Activated T-helper 9 cell treated with anti-CD3 and anti-CD28 coated beads, Interleukin-2, amount 50 U/mL, for 16 hours (primary cell): ENCODE results near the gene CEMIP.
A peak's percentile ranks its signal among the peaks of the same experiment; 100 is the strongest.

Source experiments
- DNase-seq: peaks from one replicate; pipeline ENCODE4 v3.0.0-alpha.2; 2020; ENCODE audit warnings: low read depth

CEMIP gene

DNA sequence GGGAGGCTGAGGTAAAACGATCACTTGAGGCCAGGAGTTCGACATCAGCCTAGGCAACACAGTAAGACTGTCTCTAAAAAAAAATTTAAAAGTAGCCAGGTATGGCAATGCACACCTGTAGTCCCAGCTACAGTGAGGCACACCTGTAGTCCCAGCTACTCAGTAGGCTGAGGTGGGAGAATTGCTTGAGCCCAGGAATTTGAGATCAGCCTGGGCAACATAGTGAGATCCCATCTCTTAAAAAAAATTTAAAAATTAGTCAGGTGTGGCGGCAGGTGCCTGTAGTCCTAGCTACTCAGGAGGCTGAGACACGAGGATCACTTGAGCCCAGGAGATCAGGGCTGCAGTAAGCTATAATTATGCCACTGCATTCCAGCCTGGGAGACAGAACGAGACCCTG, 203.7 kb downstream of the CEMIP start:
- DNase-seq, result no peak

DNA sequence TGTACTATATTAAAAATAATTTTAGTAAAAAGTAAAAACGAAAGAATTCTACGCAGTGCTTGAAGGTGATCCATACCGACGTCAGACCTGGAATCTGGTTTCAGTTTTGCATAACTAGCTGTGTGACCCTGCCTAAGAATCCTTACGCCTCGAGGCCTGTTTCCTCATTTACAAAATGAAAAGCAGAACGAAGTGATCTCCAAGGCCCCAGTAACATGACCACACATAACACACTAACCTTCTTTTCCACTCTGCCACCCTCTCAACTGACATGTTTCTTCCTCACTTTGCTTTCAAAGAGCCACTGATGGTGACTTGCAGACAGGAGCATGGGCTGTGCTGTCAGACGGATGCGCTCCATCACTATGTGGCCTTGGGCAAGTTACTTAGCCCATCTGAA, 205.7 kb downstream of the CEMIP start:
- DNase-seq, result no peak

DNA sequence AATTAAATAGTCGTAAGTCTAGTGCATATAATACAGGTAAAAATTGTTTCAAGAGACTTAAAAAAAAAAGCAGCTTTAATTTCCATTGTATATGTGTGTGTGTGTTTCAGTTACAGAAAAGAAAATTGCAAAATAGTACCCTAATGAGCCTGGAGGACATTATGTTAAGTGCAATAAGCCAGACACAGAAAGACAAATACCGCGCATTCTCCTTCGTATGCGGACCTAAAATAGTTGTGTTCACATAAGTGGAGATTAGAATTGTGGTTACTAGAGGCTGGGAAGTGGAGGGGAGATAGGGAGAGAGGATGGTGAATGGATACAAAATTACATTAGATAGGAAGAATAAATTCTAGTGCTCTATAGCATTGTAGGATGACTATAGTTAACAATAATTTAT, 206.8 kb downstream of the CEMIP start:
- DNase-seq, result no peak

DNA sequence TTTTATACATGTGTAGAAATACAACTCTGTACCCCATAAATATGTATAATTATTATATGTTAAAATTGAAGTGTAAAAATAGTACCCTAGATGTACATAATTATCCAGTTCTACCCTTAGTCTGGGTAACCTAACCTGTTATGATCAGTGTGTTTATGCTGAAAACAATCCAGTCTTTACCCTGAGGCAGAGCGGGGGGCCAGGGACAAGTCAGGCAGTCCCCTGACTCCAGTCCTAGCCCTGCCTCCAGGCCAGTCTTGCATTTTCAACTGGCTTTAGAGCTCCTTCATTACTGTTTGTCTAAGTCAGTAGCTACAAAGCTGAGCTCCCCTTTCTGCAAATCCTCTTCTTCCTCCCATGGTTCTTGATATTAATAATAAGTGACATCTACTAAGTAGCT, 207.3 kb downstream of the CEMIP start:
- no peak for DNase-seq

DNA sequence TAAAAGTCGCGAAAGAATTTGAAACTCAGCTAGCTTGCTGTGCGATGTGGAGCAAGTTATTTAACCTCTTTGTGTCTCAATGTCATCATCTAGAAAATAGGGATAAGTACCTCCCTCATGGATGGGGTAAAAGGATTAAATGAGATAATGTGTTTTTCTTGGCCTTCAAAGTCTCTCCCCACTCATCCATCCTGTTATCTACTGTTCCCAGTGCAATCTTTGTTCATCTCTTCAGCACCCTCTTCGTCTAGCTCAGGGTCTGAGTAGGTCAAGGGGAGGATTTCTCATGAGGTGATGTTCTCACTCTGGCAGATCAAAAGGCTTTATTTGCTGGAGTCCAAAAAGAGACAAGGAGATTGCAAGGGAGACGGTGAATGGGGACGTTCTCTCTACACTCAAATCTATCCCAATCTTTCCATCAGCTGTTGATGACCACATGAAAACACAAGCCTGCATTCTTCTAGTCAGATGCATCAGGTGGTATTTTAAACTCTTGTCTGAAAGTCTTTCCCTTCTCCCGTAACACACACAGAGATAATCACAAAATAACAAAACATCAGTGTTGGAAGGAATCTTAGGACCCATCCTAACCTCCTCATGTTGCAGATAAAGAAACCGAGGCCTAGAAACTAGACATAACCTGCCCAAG, 209.1 kb downstream of the CEMIP start:
- DNase-seq, result no peak

DNA sequence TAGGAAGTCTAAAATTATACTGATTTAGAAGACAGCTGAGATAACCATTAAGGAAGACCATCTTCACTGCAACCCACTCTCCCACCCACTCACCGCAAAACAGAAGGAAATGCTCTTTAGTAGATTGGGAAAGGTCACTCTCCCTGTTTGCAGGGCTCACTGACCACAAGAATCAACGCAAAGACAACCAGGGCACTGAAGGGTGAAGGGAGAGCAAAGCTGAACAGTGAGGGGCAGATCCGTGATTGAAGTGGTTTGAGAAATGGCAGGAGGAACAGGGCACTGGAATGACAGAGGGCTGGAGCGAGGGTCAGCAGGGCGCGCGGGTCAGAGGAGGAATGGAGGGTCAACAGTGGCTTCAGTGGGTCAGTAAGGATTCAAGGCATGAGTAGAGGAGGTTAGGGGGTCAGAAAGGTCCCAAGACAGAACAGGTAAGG, 209.9 kb downstream of the CEMIP start:
- no peak for DNase-seq

DNA sequence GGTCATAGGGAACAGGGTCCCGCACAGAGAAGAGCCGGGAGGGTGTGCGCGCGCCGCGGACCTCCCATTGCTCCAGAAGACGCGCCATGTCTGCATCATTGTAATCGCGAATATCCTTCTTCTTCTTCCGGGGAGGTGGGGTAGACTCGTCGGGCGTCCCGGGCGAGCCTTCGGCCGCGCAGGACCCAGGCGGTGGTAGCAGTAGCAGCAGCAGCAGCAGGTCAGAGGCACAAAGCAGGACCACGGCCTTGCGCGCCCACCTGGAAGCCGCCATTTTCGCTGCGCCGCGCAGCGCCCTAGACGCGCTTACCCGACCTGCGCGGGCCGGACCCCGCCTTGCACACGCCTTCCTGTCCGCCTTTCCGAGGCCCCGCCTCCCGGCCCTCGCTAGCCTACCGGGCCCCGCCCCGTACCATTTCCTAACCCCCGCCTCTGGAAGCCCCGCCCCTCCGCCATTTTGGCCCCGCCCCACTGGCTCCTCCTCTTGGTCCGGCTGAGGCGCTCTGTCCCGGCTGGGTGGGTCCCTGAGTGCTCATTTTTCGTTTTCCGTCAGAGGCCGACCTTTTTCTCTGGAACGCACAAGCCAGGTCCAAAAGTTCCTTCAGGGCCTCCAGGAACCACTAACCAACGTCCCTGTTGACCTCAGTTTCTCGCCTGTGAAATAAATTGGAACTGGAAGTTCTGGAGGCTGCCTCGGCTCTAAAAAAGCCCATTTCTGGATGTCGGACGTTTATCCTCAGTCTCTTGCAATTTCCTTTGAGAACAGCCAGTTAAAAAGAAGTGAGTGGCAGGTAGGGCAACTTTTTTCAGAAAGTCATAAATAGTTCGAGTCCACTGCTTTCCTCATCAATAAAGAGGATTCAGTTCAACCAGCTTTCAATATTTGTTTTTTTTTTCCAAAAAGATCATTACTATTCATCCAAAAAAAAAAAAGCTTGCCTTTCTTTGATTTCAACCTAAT, 210.6 kb downstream of the CEMIP start, which contains the start of gene MESD:
Gene MESD, minus strand, starts transcription at position 302 of the 961 bp plus-strand sequence. Its CDS starts 28 bp downstream, at position 274.
- DNase-seq, result peak; percentile 97

DNA sequence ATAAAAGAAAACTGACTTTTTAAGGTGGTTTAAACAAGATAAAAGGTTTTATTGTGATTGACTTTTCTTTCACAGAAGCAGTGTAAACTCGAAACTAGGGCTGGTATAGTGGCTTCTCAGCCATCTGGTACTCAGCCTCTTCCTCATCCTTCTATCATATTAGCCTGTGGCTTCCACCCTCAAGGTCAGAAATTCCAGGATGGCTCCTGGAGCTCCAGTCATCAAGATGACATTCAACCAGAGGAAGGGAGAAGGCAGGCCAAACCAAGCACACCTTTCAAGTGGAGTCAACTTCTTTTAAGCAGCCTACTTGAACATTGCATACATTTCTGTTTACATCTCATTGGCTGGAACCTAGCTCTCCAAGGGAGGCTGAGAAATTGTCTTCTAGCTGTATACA, 211.8 kb downstream of the CEMIP start:
- no peak for DNase-seq

DNA sequence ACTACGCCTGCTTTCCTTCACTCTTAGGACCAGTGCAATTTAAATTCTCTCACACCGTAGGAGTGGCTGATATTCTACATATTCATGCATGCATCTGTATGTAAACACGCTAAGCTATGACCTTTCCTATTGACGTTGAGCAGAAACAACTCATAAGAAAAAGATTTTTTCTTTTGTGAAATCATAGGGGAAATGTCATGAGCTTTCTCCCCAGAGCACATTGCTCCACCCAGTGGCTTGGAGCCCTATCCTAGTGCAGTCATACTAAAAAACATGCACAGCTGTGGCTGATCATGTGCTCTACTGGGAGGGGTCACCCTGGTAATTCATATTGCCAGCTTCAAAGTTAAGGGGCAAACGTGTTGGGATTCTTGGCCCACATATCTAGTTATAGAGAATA, 212.3 kb downstream of the CEMIP start:
- DNase-seq, result no peak

DNA sequence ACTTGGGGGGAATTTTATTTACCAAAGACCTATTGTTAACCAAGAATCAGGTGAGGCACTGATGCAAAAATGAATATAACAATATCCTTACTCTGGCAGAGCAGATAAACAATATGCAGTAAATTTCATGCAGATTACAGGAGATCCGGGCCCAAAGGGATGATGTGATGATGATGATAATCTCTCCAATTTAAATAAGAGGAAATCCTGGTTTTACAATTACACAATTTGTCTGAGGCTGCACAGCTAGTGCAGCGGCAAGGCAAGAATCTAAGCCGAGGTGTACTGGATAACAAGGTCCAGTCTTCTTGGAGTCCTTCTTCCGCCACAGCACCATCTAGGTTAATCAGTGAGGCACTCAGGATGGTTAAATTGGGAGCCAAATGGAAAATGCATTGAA, 212.8 kb downstream of the CEMIP start:
- DNase-seq, result no peak

DNA sequence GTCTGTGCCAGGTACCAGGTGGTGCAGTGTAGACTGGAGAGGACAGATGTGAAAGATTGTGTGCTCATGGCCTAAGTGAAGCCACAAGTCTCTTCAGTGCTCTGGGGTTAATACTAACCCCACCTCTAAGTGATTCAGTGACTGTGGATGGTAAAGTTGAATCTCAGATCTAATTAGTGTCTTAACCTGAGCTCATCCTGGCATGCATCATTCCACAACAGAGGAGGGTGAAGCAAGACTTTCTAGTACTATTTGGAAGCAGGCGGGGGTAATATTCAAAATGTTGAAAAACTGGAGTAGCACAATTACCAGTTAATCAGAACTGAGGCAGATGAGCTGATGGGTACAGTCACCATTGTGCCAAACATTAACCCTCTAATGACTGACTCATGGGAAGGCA, 213.3 kb downstream of the CEMIP start:
- no peak for DNase-seq

DNA sequence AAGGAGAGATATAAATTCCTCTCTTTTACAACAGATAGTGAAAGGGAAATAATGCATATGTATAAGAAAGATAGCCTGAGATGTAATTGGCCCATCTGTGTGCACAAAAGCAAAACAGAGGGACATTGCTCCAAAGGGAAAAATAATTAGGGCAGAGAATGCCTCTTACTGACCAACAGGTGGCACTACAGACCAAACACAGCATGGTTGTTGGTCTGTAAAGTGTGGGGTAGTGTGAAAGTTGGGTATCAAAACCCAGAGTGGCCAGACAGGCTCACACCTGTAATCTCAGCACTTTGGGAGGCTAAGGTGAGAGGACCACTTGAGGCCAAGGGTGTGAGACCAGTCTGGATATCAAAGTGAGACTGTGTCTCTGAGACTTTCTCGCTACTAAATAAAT, 217.1 kb downstream of the CEMIP start:
- DNase-seq, result no peak

DNA sequence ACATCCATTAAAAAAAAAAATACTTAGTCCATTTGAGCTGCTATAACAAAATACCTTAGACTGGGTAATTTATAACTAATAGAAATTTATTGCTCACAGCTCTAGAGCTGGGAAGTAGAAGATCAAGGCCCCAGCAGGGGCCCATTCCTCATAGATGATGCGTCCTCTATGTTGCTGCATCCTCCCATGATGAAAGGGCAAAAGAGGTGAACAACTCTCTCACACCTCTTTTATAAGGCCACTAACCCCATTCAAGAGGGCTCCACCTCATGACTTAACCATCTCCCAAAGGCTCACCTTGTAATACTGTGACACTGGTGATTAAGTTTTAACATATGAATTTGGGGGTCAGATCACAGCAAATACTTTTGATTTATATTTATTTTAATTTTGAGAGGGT, 218.5 kb downstream of the CEMIP start:
- no peak for DNase-seq

DNA sequence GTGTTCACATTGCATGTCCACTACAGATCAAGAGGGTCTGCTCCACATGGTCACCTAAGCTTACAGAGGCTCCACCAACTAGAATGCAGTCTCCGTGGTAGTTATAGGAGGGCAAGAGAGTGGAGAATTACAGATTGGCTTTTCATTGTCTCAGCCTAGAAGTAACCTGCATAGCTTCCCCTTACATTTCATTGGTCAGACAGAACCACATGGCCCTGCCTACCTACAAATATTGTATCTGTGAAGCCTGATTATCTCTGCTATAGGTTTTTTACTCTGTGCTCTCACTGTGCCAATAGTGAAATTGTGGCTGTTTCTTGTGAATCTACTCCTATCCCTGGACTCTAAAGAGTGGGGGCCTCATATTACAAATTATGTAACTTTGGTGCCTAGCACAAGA, 219.1 kb downstream of the CEMIP start:
- no peak for DNase-seq

DNA sequence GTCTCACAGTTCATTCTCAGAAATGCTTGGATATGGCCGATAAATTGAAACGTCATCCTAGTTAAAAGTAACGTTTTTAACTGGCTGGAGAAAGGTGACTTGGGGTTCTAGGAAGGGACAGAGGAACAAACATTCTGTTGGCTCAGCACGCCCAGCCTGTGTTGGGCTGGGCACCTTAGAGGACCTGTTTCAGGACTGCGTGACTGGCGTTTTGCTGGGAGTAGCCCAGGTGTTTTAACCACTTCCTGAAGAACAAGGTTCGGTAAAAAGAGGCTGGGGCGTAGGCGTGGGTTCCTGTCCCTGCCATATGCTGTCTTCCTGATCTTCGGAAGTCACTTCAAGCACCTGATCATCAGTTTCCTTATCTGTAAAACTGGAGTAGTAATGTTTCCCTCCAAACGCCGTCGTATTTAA, 220.5 kb downstream of the CEMIP start:
- DNase-seq, result peak; percentile 44

DNA sequence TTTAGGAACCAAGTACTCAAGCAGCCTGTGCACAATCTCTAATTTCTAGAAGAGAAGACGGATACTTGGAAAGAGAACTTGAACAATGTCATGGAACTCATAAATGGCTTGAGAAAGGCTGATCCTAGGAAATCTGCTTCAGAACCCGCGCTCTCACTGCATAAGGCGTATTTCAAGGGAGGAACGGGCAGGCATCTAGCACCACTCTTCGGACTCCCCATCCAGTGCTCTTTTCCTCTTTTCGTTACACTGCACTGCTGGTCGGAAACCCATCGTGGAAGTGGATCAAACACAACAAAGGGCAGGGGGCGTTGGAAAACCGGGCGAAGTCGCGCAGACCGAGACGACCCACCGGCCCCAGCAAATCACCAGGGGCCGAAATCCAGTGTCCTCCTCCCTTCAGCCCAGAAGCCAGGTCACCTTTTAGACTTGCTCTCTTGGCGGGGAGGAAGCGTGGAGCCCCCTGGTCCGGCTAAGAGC, 221.0 kb downstream of the CEMIP start:
- DNase-seq, result no peak

DNA sequence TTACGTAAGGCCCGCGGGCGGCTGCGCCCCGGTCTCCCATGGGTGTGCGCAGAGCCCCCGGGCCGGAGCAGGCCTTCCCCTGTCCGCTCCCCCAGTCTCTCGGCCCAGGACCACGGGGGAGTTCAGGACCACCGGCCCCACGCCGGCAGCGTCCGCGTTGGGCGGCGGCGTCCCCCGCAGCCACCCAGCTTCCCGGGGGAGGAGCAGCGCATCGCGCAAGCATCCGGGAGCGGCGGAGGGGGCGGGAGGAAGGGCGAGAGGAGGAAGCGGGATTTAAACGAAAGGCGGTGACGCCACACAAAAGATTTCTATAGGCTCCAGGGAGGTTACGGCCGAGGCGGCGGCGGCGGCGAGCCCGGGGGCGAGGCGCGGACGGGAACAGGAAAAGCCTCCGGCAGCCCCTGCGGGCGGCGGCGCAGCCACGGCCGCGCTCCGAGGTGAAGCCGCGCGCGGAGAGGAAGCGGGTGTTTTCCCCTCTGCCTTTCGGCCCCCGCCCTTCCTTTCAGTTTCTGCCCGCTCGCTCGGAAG, 221.5 kb downstream of the CEMIP start, which contains the start of gene TLNRD1:
Gene TLNRD1, plus strand, starts transcription at position 300 of the 528 bp plus-strand sequence. CDS start 1,349 bp downstream, outside the sequence.
- DNase-seq, result peak; percentile 75
